Kidney (tissue), 22 donors: Measurements from ENCODE around the gene VWF. TPM values are rescaled to one million over a fixed set of nuclear protein-coding genes. Genes with fewer than 3 reads are reported as not detected.
A peak's percentile ranks its signal among the peaks of the same experiment; 100 is the strongest.

Experiments used
- DNase-seq, 5 donors: peaks; one replicate each; pipeline ENCODE4 v3.0.0-alpha.2; 2013 to 2020
- FAIRE-seq: peaks from 2 replicates; lab custom pipeline; 2012; peaks lifted over from hg19 to GRCh38; lab: Jason Lieb, UNC
- H3K27ac ChIP-seq, 2 donors: one replicate each; pipeline ENCODE4 v1.7.0; 2013; ENCODE audit warnings: low read depth in 2 of 2, low read length in 2 of 2, inconsistent platforms in 1 of 2
- H3K27me3 ChIP-seq: one replicate; pipeline ENCODE4 v1.7.1; 2013; ENCODE audit warnings: low read length, inconsistent platforms; ENCODE audit not compliant: control insufficient read depth, insufficient read depth
- H3K36me3 ChIP-seq, 3 donors: one replicate each; pipeline versions ENCODE4 v1.7.0 to v1.7.1; 2013; ENCODE audit warnings: low read length in 3 of 3, control low read depth in 1 of 3, inconsistent platforms in 1 of 3; ENCODE audit not compliant: insufficient read depth in 3 of 3, control insufficient read depth in 2 of 3
- H3K4me1 ChIP-seq, 3 donors: one replicate each; pipeline versions ENCODE4 v1.7.0 to v1.7.1; 2013; ENCODE audit warnings: low read length in 3 of 3, inconsistent platforms in 1 of 3, low read depth in 1 of 3; ENCODE audit not compliant: control insufficient read depth in 2 of 3, insufficient read depth in 2 of 3
- H3K4me3 ChIP-seq, 3 donors: one replicate each; pipeline versions ENCODE4 v1.7.0 to v1.8.1; 2013; ENCODE audit warnings: low read length in 3 of 3, control low read depth in 1 of 3, inconsistent platforms in 1 of 3
- H3K9ac ChIP-seq, 3 donors: one replicate each; pipeline versions ENCODE4 v1.7.0 to v1.7.1; 2013; ENCODE audit warnings: low read length in 3 of 3, control low read depth in 1 of 3, inconsistent platforms in 1 of 3
- H3K9me3 ChIP-seq, 3 donors: one replicate each; pipeline versions ENCODE4 v1.7.0 to v1.7.1; 2013; ENCODE audit warnings: low read length in 3 of 3, control low read depth in 1 of 3, inconsistent platforms in 1 of 3; ENCODE audit not compliant: control insufficient read depth in 2 of 3, insufficient read depth in 1 of 3
- CTCF ChIP-seq: IDR thresholded peaks from 3 replicates; pipeline ENCODE4 v1.5.1; 2012; ENCODE audit warnings: mild to moderate bottlenecking, moderate library complexity, borderline replicate concordance; ENCODE audit not compliant: insufficient read depth; ENCODE audit errors: extremely low read depth
- intact Hi-C: fragments of 100-400 bp; cut with DNase I; formaldehyde crosslinking; loops from one replicate; pipeline ENCODE4 v1.11.1; 2022
- long read RNA-seq, 10 donors: library from polyadenylated mRNA in 1 of 10; unstranded in 1 of 10; transcript quantifications; one replicate each; pipeline ENCODE4 v2.0.0 and lab custom pipeline, GENCODE V29; 2021 to 2026
- polyA plus RNA-seq: library from polyadenylated mRNA; stranded (reverse); fragments of 350-450 nt; fragmentation: Illumina TruSeq; extraction: RNeasy Lipid Tissue Mini Kit (QIAGEN cat#74804); gene quantifications from one replicate; pipeline ENCODE4 v1.2.3, GENCODE V29; 2014; ENCODE audit warnings: low read depth, low replicate concordance; ENCODE audit not compliant: insufficient read depth
- total RNA-seq: library from RNA; stranded (reverse); fragmentation: NEBNext Ultra II Directional; extraction: Animal tissue kit (Norgen Biotek cat#: 25700); gene quantifications from one replicate; pipeline ENCODE4 v1.2.1, GENCODE V29; 2021
- donor health status: control.
- donor health status: control.
- donor health status: control.
- donor health status: control.
- donor health status: control.
- donor health status: DM: yes; HTN: yes; CAD: no.
- donor health status: Normal renal cell carcinoma (clear cell type).

Gene VWF
- total RNA-seq (183 TPM), polyA plus RNA-seq (9.6 TPM)
- long read RNA-seq, donor 1, full-length matches to known transcripts = 1 of 1 reads
- long read RNA-seq, donor 1, partial matches to known transcripts = 0 of 1 reads
- long read RNA-seq, donor 1, other reads (novel, unspliced or antisense) = 0 of 1 reads
- long read RNA-seq, donor 2 = 0 reads
- long read RNA-seq, donor 3 = 0 reads
- long read RNA-seq, donor 4 = 0 reads
- long read RNA-seq, donor 5 = 0 reads
- long read RNA-seq, donor 6 = 0 reads
- long read RNA-seq, donor 7, partial matches to known transcripts = 41 of 42 reads
- long read RNA-seq, donor 7, other reads (novel, unspliced or antisense) = 1 of 42 reads
- long read RNA-seq, donor 8 = 0 reads
- long read RNA-seq, donor 9 = 0 reads
- long read RNA-seq, donor 10 = 0 reads

- DNase-seq (peak in 2 of 5 donors; percentile 36 to 41), FAIRE-seq (no peak)
- Histone ChIP-seq H3K27ac (peak within 1 kb of the TSS in 1 of 2 donors; percentile 37), H3K9me3 (no peaks in the 10 kb centered on the region), H3K9ac (no peak within 1 kb of the TSS), H3K4me3 (no peak within 1 kb of the TSS), H3K4me1 (peaks cover 0 to 7% (median 0%) of the 10 kb centered on the region in 3 donors), H3K36me3 (no peaks in the 10 kb centered on the region), H3K27me3 (no peaks in the 10 kb centered on the region)
- TF ChIP-seq CTCF = no peak
- intact Hi-C loops = no loop called here
These were observed at the start of gene VWF for GRCh38 chr12:6124411-6125309. Gene VWF, minus strand, starts transcription at chr12:6124670. Its CDS starts 1,474 bp downstream, at chr12:6123196.

DNA sequence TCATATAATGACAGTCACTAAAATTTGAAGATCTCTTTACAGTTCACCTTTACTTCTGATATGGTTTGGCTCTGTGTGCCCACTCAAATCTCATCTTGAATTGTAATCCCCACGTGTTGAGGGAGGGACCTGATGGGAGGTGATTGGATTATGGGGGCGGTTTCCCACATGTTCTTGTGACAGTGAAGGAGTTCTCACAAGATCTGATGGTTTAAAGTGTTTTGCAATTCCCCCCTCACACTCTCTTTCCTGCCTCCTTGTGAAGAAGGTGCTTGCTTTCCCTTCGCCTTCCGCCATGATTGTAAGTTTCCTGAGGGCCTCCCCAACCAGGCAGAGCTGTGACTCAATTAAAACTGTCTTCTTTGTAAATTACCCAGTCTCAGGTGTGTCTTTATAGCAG is 48.4 kb upstream of the VWF start:
- no peak for FAIRE-seq
- TF ChIP-seq CTCF = no peak

GRCh38 chr12:6172086-6172485 is 47.6 kb upstream of the VWF start:
- H3K4me1 ChIP-seq = no peaks in the 10 kb centered on the region
- FAIRE-seq = no peak

More for the DNA sequence above, 48.4 kb upstream of the VWF start:
- Histone ChIP-seq H3K9ac (no peak overlapping the region), H3K27me3 (no peaks in the 10 kb centered on the region), H3K4me3 (no peak overlapping the region), H3K4me1 (no peaks in the 10 kb centered on the region), H3K36me3 (no peaks in the 10 kb centered on the region), H3K9me3 (no peaks in the 10 kb centered on the region), H3K27ac (peak overlapping the region in 1 of 2 donors; percentile 63)
- intact Hi-C loops = loop anchor here (10.0 kb wide), 1 partner anchor 108 kb away; no protein-coding TSS in a partner anchor
- DNase-seq = no peak

More at GRCh38 chr12:6172086-6172485, 47.6 kb upstream of the VWF start:
- H3K9me3 ChIP-seq = no peaks in the 10 kb centered on the region
- DNase-seq = no peak
- no peak overlapping the region for H3K4me3 ChIP-seq
- intact Hi-C loops = loop anchor here (10.0 kb wide), 1 partner anchor 107 kb away; no protein-coding TSS in a partner anchor
- no peaks in the 10 kb centered on the region for H3K27me3 ChIP-seq
- peak overlapping the region; percentile 63 for H3K27ac ChIP-seq
- no peak for TF ChIP-seq CTCF
- H3K9ac ChIP-seq = no peak overlapping the region
- no peaks in the 10 kb centered on the region for H3K36me3 ChIP-seq
